Endothelial cell of umbilical vein (primary cell): ENCODE measurements around the gene LNPK. TPM values are rescaled to one million over a fixed set of nuclear protein-coding genes. Genes with fewer than 3 reads are reported as not detected.

Experiments
- Bru-seq: library from RNA; stranded (reverse); fragments of 400-500 nt; gene quantifications from one replicate; lab custom pipeline; 2021; lab: Mats Ljungman, UMichigan
- BruChase-seq, 2 experiments: library from RNA; stranded (reverse); fragments of 400-500 nt; gene quantifications; one replicate each; lab custom pipeline; 2021; lab: Mats Ljungman, UMichigan
- BruUV-seq: library from RNA; stranded (reverse); fragments of 400-500 nt; replicated peaks from 2 replicates; lab custom pipeline; 2021; lab: Mats Ljungman, UMichigan
- CTCF ChIA-PET: fragments of 300-600, 350-600 bp; sonication (Branson Sonifier 250); formaldehyde crosslinking; loops from one replicate; lab custom pipeline; 2021; ENCODE audit warnings: antibody characterized with exemption, inconsistent platforms; lab: Charles Lee
- POLR2A ChIA-PET: fragments of 300-600, 350-600 bp; sonication (Branson Sonifier 250); formaldehyde crosslinking; loops from one replicate; lab custom pipeline; 2021; ENCODE audit warnings: antibody characterized with exemption, inconsistent platforms; lab: Charles Lee
- DNase-seq: peaks from one replicate; pipeline ENCODE4 v3.0.0-alpha.2; 2011; ENCODE audit warnings: low read depth, low spot score
- FAIRE-seq: peaks from 2 replicates; lab custom pipeline; 2011; peaks lifted over from hg19 to GRCh38; lab: Jason Lieb, UNC
- H2AFZ ChIP-seq: 2 replicates; pipeline ENCODE4 v1.6.0; 2012; ENCODE audit warnings: low read depth, low read length, control low read depth, inconsistent platforms
- H3K27ac ChIP-seq: 2 replicates; pipeline ENCODE4 v1.5.1; 2011; ENCODE audit warnings: low read depth, mild to moderate bottlenecking, control low read depth, low read length, moderate library complexity; ENCODE audit not compliant: insufficient read depth
- H3K27me3 ChIP-seq, 2 experiments: 2 replicates each; pipeline versions ENCODE4 v1.6.0 to v1.6.1; 2011; ENCODE audit warnings: low read length in 2 of 2, mixed read lengths in 1 of 2; ENCODE audit not compliant: control insufficient read depth in 2 of 2, insufficient read depth in 2 of 2
- H3K36me3 ChIP-seq, 2 experiments: 2 replicates in 1 of 2; 3 replicates in 1 of 2; pipeline ENCODE4 v1.5.1; 2011; ENCODE audit warnings: low read length in 2 of 2, mild to moderate bottlenecking in 1 of 2, moderate library complexity in 1 of 2; ENCODE audit not compliant: control insufficient read depth in 2 of 2, insufficient read depth in 2 of 2; ENCODE audit errors: extremely low read depth in 1 of 2
- H3K4me1 ChIP-seq: 3 replicates; pipeline ENCODE4 v1.5.1; 2011; ENCODE audit warnings: mild to moderate bottlenecking, low read length; ENCODE audit not compliant: control insufficient read depth, insufficient read depth; ENCODE audit errors: extremely low read depth
- H3K4me2 ChIP-seq: 2 replicates; pipeline ENCODE4 v1.6.1; 2011; ENCODE audit warnings: low read length, control low read depth, mixed read lengths; ENCODE audit not compliant: insufficient read depth
- H3K4me3 ChIP-seq, 3 experiments: fragments of 200-600 bp in 1 of 3; sonication (generic), shearing (Covaris generic) in 1 of 3; replicated peaks in 1 of 3; 2 replicates each; pipeline ENCODE4 v1.5.1; 2011 to 2016; ENCODE audit warnings: control low read depth in 3 of 3, low read length in 3 of 3, mild to moderate bottlenecking in 2 of 3, inconsistent platforms in 1 of 3, low read depth in 1 of 3, moderate library complexity in 1 of 3; ENCODE audit not compliant: insufficient read depth in 1 of 3
- H3K79me2 ChIP-seq: 2 replicates; pipeline ENCODE4 v1.6.0; 2012; ENCODE audit warnings: low read length, inconsistent platforms; ENCODE audit not compliant: control insufficient read depth, insufficient read depth
- H3K9ac ChIP-seq: replicated peaks from 2 replicates; pipeline ENCODE3; 2011; ENCODE audit warnings: low read length, control low read depth; ENCODE audit not compliant: insufficient read depth; ENCODE audit errors: extremely low read depth
- H3K9me1 ChIP-seq: replicated peaks from 3 replicates; pipeline ENCODE4 v1.6.0; 2011; ENCODE audit warnings: mild to moderate bottlenecking, low read length; ENCODE audit not compliant: control insufficient read depth, insufficient read depth; ENCODE audit errors: extremely low read depth
- H3K9me3 ChIP-seq: replicated peaks from 2 replicates; pipeline ENCODE4 v1.5.1; 2012; ENCODE audit warnings: low read length, inconsistent platforms; ENCODE audit not compliant: control insufficient read depth, insufficient read depth
- H4K20me1 ChIP-seq: replicated peaks from 2 replicates; pipeline ENCODE3; 2011; ENCODE audit warnings: mild to moderate bottlenecking, low read length; ENCODE audit not compliant: control insufficient read depth, insufficient read depth; ENCODE audit errors: extremely low read depth
- EZH2 ChIP-seq: IDR thresholded peaks from 2 replicates; pipeline ENCODE4 v1.6.1; 2012; ENCODE audit warnings: borderline replicate concordance, low read depth, mild to moderate bottlenecking, moderate library complexity, low read length, inconsistent platforms; ENCODE audit not compliant: severe bottlenecking
- FOS ChIP-seq: IDR thresholded peaks from 2 replicates; pipeline ENCODE4 v1.6.1; 2011; ENCODE audit warnings: mild to moderate bottlenecking, low read length, moderate library complexity, borderline replicate concordance; ENCODE audit not compliant: insufficient read depth
- GATA2 ChIP-seq: IDR thresholded peaks from 2 replicates; pipeline ENCODE4 v1.7.0; 2011; ENCODE audit warnings: low read depth, mild to moderate bottlenecking, moderate library complexity, mixed read lengths, low read length; ENCODE audit not compliant: insufficient read length, insufficient read depth
- JUN ChIP-seq: IDR thresholded peaks from 2 replicates; pipeline ENCODE4 v1.6.1; 2011; ENCODE audit warnings: borderline replicate concordance, low read depth; ENCODE audit not compliant: insufficient read length, insufficient read depth
- MAX ChIP-seq: IDR thresholded peaks from 2 replicates; pipeline ENCODE4 v1.6.1; 2011; ENCODE audit not compliant: insufficient read depth, insufficient read length
- MYC ChIP-seq: IDR thresholded peaks from one replicate; pipeline ENCODE4 v1.6.1; 2011; ENCODE audit warnings: mild to moderate bottlenecking, low read depth, low read length
- POLR2A ChIP-seq: IDR thresholded peaks from 2 replicates; pipeline ENCODE4 v1.6.1; 2012; ENCODE audit warnings: low read depth, mild to moderate bottlenecking, control low read depth, low read length
- POLR2AphosphoS5 ChIP-seq: IDR thresholded peaks from 2 replicates; pipeline ENCODE4 v1.6.1; 2012; ENCODE audit warnings: low read depth, mild to moderate bottlenecking, control low read depth, low read length, moderate library complexity; ENCODE audit not compliant: insufficient read depth
- dilution Hi-C: fragments of 300-500 bp; cut with MboI; formaldehyde crosslinking; loops from one replicate; pipeline ENCODE4 v1.15.0; 2019; ENCODE audit warnings: low sequenced_read_pairs; ENCODE audit not compliant: extremely low pct_ligation_motif_present
- intact Hi-C: fragments of 100-400 bp; cut with micrococcal nuclease; formaldehyde crosslinking; loops from one replicate; pipeline ENCODE4 v1.10.0; 2022
- long read RNA-seq: library from polyadenylated mRNA; stranded (forward); transcript quantifications from one replicate; pipeline ENCODE4 v2.0.0, GENCODE V29; 2021
- polyA minus RNA-seq, 3 experiments: library from RNA; depleted of rRNA, polyadenylated mRNA; stranded (reverse); fragments of >200 nt; gene quantifications; 1 replicate in 1 of 3; 2 replicates in 2 of 3; pipeline ENCODE4 v1.2.3, GENCODE V29; 2011
- polyA plus RNA-seq, 4 experiments: library from polyadenylated mRNA; depleted of rRNA in 3 of 4; stranded (reverse) in 3 of 4; unstranded in 1 of 4; fragments of >200 nt; gene quantifications; 2 replicates each; pipeline versions ENCODE4 v1.2.1 to v1.2.3, GENCODE V29; 2011 to 2012; ENCODE audit warnings: missing spikeins in 1 of 4
- total RNA-seq: library from RNA; stranded (reverse); gene quantifications from 2 replicates; pipeline ENCODE4 v1.2.3, GENCODE V29; 2021
- TF ChIP-seq, protein P1 (sequence below), 2 donors: IDR thresholded peaks; 1 replicate in 1 of 2; 2 replicates in 1 of 2; pipeline ENCODE4 v1.5.1; 2011; ENCODE audit warnings: low read length in 2 of 2, mild to moderate bottlenecking in 2 of 2, moderate library complexity in 2 of 2, control low read depth in 1 of 2, inconsistent platforms in 1 of 2, low read depth in 1 of 2; ENCODE audit not compliant: insufficient read depth in 1 of 2; ENCODE audit errors: extremely low read depth in 1 of 2

Gene LNPK, protein sequence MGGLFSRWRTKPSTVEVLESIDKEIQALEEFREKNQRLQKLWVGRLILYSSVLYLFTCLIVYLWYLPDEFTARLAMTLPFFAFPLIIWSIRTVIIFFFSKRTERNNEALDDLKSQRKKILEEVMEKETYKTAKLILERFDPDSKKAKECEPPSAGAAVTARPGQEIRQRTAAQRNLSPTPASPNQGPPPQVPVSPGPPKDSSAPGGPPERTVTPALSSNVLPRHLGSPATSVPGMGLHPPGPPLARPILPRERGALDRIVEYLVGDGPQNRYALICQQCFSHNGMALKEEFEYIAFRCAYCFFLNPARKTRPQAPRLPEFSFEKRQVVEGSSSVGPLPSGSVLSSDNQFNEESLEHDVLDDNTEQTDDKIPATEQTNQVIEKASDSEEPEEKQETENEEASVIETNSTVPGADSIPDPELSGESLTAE
- total RNA-seq: 11.2 and 11.8 TPM in 2 replicates
- 1.9 and 2.4 TPM in 2 replicates for polyA plus RNA-seq
- polyA plus RNA-seq (2011; cell fraction: cytosol; rRNA removed): 3.3 and 3.6 TPM in 2 replicates
- 9.9 and 13.2 TPM in 2 replicates for polyA plus RNA-seq (2011; cell fraction: nucleus; rRNA removed)
- polyA plus RNA-seq (2012): 4.8 and 5.7 TPM in 2 replicates
- polyA minus RNA-seq: 8.7 and 10.5 TPM in 2 replicates
- 11.1 TPM for polyA minus RNA-seq (2011; cell fraction: cytosol; rRNA and poly(A)+ RNA removed)
- 11.8 and 19.9 TPM in 2 replicates for polyA minus RNA-seq (2011; cell fraction: nucleus; rRNA and poly(A)+ RNA removed)
- Bru-seq, nascent RNA: percentile 76 among the genes with signal in this experiment
- percentile 67 among the genes with signal in this experiment for BruChase-seq, experiment 1, labeled RNA remaining after a 6-hour chase
- percentile 76 among the genes with signal in this experiment for BruChase-seq, experiment 2, labeled RNA remaining after a 2-hour chase
- long read RNA-seq, full-length matches to known transcripts: 10 of 17 reads
- long read RNA-seq, partial matches to known transcripts: 0 of 17 reads
- long read RNA-seq, other reads (novel, unspliced or antisense): 7 of 17 reads

DNA sequence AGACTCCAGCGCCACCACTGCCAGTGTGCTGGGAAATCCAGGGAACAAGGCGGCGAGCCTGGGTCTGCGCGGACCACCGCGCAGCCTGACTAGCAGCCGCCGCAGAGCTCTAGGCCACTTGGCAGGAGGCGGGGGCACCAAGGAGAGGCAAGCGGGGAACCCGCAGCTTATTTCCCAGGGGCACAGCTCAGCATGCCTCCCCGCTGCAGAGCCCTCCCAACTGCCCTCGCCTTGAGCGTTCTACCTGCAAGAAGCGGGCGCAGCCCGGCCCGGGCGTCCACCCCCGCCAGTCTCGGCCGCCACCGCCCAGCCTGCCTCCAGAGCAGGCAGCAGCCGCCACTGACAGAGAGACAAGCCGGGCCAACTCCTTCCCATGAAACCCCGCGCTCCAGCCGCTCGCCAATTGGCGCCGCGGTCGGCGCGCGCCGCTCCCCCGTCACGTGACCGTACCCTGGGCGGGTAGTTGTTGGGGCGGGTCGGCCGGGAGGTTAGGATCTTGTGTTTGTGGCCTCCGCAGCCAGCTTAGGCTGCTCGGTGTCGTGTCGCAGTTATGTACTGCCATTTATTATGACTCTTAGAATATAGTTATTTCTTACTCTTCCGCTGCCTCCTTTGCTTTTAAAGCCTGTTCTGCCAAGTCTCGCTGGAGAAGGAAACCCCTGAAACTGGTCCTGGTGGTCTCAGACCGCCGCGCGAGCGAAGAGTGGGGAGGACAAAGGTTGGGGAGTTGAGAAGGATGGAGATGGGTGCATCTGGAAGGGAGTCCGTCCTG lies at the start of gene LNPK:
LNPK (minus strand) TSS at position 352 of the 772 bp plus-strand sequence. CDS start 6,683 bp downstream, outside the sequence.
- TF ChIP-seq POLR2A: peak; percentile 96
- no peak for TF ChIP-seq EZH2
- peak; percentile 87 for TF ChIP-seq POLR2AphosphoS5
- TF ChIP-seq MAX: peak; percentile 89
- TF ChIP-seq MYC: no peak
- TF ChIP-seq, protein P1, sequence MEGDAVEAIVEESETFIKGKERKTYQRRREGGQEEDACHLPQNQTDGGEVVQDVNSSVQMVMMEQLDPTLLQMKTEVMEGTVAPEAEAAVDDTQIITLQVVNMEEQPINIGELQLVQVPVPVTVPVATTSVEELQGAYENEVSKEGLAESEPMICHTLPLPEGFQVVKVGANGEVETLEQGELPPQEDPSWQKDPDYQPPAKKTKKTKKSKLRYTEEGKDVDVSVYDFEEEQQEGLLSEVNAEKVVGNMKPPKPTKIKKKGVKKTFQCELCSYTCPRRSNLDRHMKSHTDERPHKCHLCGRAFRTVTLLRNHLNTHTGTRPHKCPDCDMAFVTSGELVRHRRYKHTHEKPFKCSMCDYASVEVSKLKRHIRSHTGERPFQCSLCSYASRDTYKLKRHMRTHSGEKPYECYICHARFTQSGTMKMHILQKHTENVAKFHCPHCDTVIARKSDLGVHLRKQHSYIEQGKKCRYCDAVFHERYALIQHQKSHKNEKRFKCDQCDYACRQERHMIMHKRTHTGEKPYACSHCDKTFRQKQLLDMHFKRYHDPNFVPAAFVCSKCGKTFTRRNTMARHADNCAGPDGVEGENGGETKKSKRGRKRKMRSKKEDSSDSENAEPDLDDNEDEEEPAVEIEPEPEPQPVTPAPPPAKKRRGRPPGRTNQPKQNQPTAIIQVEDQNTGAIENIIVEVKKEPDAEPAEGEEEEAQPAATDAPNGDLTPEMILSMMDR (IDR thresholded peaks at IDR 0.05; ENCODE audit: extremely low read depth in 1 of 2, insufficient read depth in 1 of 2, low read depth in 1 of 2, low read length in 2 of 2): no peak
- TF ChIP-seq FOS: no peak
- TF ChIP-seq JUN: no peak
- peak; percentile 87 for TF ChIP-seq GATA2
- peaks cover 23% of the 10 kb centered on the region for H3K79me2 ChIP-seq
- H3K9me1 ChIP-seq: no peaks in the 10 kb centered on the region
- dilution Hi-C loops (no loop called here), intact Hi-C loops (loop anchor here (2.0 to 5.0 kb wide), 3 partner anchors 15 to 650 kb away; no protein-coding TSS in a partner anchor)
- H3K4me3 ChIP-seq: peak within 1 kb of the TSS; percentile 58 to 83 (median 79)
- DNase-seq: peak; percentile 91
- ChIA-PET POLR2A (no interaction called here), CTCF (interaction anchor here (0.8 to 1.3 kb wide), 8 partner anchors 8 to 1147 kb away, joined by 3 to 5 read pairs (median 4); no protein-coding TSS in a partner anchor)
- peak within 1 kb of the TSS; percentile 10 for H3K27ac ChIP-seq
- H4K20me1 ChIP-seq: no peaks in the 10 kb centered on the region
- H3K4me1 ChIP-seq: peaks cover 17% of the 10 kb centered on the region
- no TSS peak for BruUV-seq
- H3K27me3 ChIP-seq: peaks cover 0 to 2% of the 10 kb centered on the region in 2 experiments
- H2AFZ ChIP-seq: peak within 1 kb of the TSS; percentile 87
- peak within 1 kb of the TSS; percentile 78 for H3K9ac ChIP-seq
- H3K9me3 ChIP-seq: no peaks in the 10 kb centered on the region
- H3K36me3 ChIP-seq: no peaks in the 10 kb centered on the region
- peak within 1 kb of the TSS; percentile 93 for H3K4me2 ChIP-seq
- FAIRE-seq: peak; percentile 89
